Brain microvascular endothelial cell (primary cell): Measurements from ENCODE around the gene RABGGTA.
"Not testable (repeated sequence)": the region's sequence is repeated elsewhere in the genome, so short reads cannot be mapped to it uniquely, and the experiment has no call there.

Source experiments
- DNase-seq: peaks from one replicate; pipeline ENCODE4 v3.0.0-alpha.2; 2020
- H3K27ac ChIP-seq: fragments of 250-450 bp; sonication (Bioruptor Pico); 2 replicates; pipeline ENCODE4 v1.5.1; 2020; ENCODE audit warnings: mild to moderate bottlenecking, moderate library complexity
- H3K27me3 ChIP-seq: fragments of 250-450 bp; sonication (Bioruptor Pico); replicated peaks from 2 replicates; pipeline ENCODE4 v1.5.1; 2020; ENCODE audit warnings: mild to moderate bottlenecking
- H3K36me3 ChIP-seq: fragments of 250-450 bp; sonication (Bioruptor Pico); replicated peaks from 2 replicates; pipeline ENCODE4 v1.5.1; 2020; ENCODE audit warnings: mild to moderate bottlenecking
- H3K4me3 ChIP-seq: 2 replicates; pipeline ENCODE4 v1.5.1; 2011; ENCODE audit warnings: low read depth, mild to moderate bottlenecking, control low read depth, low read length, moderate library complexity
- in situ Hi-C: cut with HindIII; loops from 2 replicates; pipeline ENCODE4 v1.10.0; 2017; ENCODE audit warnings: low sequenced_read_pairs, low pct_ligation_motif_present
- TF ChIP-seq, protein P1 (sequence below): IDR thresholded peaks from 2 replicates; pipeline ENCODE4 v1.5.1; 2011; ENCODE audit warnings: low read depth, mild to moderate bottlenecking, moderate library complexity, low read length, control low read depth, inconsistent platforms; ENCODE audit errors: missing control alignments

RABGGTA gene

DNA sequence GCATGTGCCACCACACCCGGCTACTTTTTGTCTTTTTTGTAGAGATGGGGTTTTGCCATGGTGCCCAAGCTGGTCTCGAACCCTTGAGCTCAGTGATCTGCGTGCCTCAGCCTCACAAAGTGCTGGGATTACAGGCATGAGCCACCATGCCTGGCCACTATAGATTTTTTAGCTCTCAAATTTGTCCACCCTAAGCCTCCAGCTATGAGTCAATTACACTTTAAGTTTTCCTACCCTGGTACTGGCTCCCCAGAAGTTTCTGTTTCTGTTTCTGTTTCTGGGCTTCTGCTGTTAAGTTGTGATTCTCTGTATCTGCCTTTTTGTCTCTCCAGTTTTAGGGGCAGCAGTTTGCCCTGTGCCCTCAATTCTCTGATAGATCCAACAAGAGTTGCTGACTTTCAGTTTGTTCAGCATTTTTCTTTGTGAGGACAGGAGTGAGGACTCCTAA is 24.6 kb downstream of the RABGGTA start:
- Histone ChIP-seq H3K27ac (no peak overlapping the region), H3K36me3 (no peaks in the 10 kb centered on the region), H3K4me3 (no peak overlapping the region), H3K27me3 (no peaks in the 10 kb centered on the region)
- no peak for DNase-seq
- in situ Hi-C loops = loop anchor here (10.0 kb wide), 1 partner anchor 48 kb away; the partner anchor contains the start of genes DHRS1 and NOP9
- TF ChIP-seq, protein P1, sequence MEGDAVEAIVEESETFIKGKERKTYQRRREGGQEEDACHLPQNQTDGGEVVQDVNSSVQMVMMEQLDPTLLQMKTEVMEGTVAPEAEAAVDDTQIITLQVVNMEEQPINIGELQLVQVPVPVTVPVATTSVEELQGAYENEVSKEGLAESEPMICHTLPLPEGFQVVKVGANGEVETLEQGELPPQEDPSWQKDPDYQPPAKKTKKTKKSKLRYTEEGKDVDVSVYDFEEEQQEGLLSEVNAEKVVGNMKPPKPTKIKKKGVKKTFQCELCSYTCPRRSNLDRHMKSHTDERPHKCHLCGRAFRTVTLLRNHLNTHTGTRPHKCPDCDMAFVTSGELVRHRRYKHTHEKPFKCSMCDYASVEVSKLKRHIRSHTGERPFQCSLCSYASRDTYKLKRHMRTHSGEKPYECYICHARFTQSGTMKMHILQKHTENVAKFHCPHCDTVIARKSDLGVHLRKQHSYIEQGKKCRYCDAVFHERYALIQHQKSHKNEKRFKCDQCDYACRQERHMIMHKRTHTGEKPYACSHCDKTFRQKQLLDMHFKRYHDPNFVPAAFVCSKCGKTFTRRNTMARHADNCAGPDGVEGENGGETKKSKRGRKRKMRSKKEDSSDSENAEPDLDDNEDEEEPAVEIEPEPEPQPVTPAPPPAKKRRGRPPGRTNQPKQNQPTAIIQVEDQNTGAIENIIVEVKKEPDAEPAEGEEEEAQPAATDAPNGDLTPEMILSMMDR = no peak

DNA sequence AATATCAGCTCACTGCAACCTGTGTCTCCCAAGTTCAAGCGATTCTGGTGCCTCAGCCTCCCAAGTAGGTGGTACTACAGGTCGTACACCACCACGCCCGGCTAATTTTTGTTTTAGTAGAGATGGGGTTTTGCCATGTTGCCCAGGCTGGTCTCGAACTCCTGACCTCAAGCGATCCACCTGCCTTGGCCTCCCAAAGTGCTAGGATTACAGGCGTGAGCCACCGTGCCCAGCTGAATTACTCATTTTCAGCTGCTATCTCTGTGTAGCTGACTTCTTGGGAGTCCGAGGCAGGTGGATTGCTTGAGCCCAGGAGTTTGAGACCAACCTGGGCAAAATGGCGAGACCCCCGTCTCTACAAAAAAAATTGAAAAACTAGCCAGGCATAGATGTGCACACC is 26.0 kb downstream of the RABGGTA start:
- not testable (repeated sequence) for DNase-seq, H3K27me3 ChIP-seq, H3K27ac ChIP-seq, H3K4me3 ChIP-seq, H3K36me3 ChIP-seq
- in situ Hi-C loops = loop anchor here (10.0 kb wide), 1 partner anchor 49 kb away; the partner anchor contains the start of genes DHRS1 and NOP9

DNA sequence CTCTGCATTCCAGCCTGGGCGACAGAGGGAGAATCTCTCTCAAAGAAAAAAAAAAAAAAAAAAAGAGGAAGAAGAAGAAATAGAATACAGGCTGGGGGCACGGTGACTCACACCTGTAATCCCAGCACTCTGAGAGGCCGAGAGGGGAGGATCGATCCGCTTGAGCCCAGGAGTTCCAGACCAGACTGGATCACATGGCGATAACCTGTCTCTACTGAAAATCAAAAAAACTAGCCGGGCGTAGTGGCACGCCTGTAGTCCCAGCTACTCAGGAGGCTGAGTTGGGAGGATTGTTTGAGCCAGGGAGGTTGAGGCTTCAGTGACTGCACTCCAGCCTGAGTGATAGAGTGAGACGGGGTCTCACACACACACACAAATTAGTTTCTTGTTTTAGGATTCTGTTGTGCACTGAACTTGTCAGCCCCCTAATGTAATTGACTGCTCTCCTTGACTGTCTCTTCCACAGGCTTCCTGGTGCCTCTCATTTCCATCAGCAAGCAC is 28.0 kb downstream of the RABGGTA start:
- in situ Hi-C loops = loop anchor here (10.0 kb wide), 1 partner anchor 51 kb away; the partner anchor contains the start of genes DHRS1 and NOP9
- DNase-seq = peak; percentile 14
- H3K27me3 ChIP-seq = no peaks in the 10 kb centered on the region
- H3K36me3 ChIP-seq = peaks cover 25% of the 10 kb centered on the region
- peak overlapping the region; percentile 98 for H3K27ac ChIP-seq
- TF ChIP-seq, protein P1 = no peak
- H3K4me3 ChIP-seq = peak overlapping the region; percentile 90

DNA sequence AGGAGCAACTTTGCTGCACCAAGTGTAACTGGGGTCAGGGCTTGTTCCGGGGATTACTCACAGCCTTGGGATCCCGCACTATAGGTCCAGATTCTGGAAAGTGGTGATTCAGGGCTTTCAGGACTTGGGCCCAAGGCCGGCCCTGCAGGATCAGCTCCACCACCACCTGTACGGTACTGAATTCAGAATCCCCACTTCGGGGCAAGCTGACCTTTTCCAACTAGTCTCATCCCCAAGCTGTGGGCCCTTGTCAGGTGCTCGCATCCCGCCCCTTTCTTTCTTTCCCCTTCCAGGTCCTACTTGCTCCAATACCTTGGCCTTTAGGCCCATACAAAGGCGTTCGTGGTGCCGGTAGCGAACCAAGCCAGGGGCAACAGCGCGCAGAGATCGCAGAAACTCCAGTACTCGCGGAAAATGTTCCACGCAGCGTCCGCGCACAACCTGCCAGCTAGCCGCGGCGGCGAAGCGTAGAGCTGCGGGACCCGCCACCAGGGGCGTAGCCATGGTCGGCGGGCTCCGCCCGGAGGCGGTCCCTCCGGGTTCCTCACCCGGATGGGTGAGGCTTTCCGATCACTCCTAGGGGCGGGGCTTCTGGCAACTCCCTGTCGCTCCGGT is 29.5 kb downstream of the RABGGTA start:
- Histone ChIP-seq H3K36me3 (peaks cover 39% of the 10 kb centered on the region), H3K27me3 (no peaks in the 10 kb centered on the region), H3K4me3 (peak overlapping the region; percentile 90), H3K27ac (peak overlapping the region; percentile 98)
- peak; percentile 86 for DNase-seq
- TF ChIP-seq, protein P1 = peak; percentile 60
- in situ Hi-C loops = loop anchor here (10.0 kb wide), 1 partner anchor 53 kb away; the partner anchor contains the start of genes DHRS1 and NOP9

DNA sequence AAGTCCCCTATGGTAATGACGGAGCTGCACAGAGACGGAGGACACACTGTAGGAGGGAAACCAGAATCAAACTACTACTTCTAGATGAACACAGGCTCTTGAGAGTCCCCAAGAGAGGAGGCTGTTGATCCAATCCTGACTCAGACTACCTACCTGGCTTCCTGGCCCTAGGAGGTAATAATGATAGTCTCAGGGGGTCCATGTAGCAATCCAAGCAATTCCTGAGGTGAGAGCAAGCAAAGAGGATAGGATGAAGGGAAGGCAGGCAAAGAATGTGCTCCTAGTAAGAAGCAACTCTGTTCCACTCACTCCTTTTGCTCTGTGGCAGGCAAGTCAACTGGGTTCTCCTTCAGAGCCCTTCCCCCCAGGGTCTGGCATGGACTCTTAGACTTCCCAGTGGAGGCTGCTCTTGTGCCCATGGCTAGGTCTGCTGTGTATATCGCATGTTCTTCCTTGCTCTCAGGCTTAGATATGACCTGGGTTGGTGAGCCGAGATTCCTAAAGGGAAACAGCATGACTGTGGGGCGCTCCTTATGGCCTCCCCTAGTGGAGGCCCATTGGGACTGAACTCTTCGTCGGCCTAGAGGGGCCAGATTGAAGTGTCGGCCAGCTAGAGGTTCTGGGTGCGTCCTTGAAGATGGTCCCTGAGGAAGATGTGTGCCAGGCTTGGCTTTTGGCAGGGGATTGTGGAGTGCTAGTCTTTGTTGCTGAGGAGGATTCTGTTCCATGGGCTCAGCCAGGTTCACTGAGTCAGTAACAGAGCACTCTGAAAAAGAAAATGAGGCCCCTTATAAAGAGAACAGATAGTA is 31.1 kb downstream of the RABGGTA start:
- Histone ChIP-seq H3K27me3 (no peaks in the 10 kb centered on the region), H3K36me3 (peaks cover 54% of the 10 kb centered on the region), H3K27ac (no peak overlapping the region), H3K4me3 (no peak overlapping the region)
- no peak for DNase-seq
- in situ Hi-C loops = loop anchor here (10.0 kb wide), 1 partner anchor 54 kb away; the partner anchor contains the start of genes DHRS1 and NOP9
- TF ChIP-seq, protein P1 = no peak

DNA sequence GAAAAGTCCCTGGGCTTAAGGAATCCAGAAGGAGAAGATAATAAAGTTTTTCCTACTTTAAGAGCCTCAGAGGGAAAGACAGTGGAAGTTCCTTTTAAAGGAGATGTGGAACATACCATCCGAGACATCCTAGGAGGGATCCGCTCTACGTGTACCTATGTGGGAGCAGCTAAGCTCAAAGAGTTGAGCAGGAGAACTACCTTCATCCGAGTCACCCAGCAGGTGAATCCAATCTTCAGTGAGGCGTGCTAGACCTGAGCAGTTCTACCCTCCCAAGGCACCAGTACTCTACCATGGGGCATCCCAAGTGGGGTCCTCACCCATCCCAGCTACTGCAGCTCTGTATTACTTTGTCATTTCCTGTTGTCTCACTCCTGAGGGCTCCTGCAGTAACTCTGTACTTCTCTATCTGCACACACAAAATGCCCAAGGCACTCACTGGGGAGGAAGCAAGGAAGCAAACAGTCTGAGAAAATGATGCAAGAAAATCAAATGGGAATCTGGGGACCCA is 32.8 kb downstream of the RABGGTA start:
- no peak overlapping the region for H3K27ac ChIP-seq
- in situ Hi-C loops = no loop called here

More for the DNA sequence above, 32.8 kb downstream of the RABGGTA start:
- TF ChIP-seq, protein P1 = no peak
- Histone ChIP-seq H3K27me3 (no peaks in the 10 kb centered on the region), H3K4me3 (no peak overlapping the region), H3K36me3 (peaks cover 54% of the 10 kb centered on the region)
- no peak for DNase-seq
